ENCODE data around the gene CDKN2AIP.

Gene CDKN2AIP

GRCh38 chr4:183403961-183404360, 40.5 kb upstream of the CDKN2AIP start:
- Histone ChIP-seq H3K9ac (ENCODE audit: low read length) (no peak overlapping the region), H3K4me3 (ENCODE audit: low read length) (no peak overlapping the region), H3K27me3 (ENCODE audit: control insufficient read depth, insufficient read depth, low read length) (no peaks in the 10 kb centered on the region), H3K9me3 (ENCODE audit: control insufficient read depth, low read length) (no peaks in the 10 kb centered on the region), H3K36me3 (ENCODE audit: control insufficient read depth, insufficient read depth, low read length) (no peaks in the 10 kb centered on the region), H3K4me1 (ENCODE audit: control insufficient read depth, insufficient read depth, low read length) (peaks cover 10% of the 10 kb centered on the region)

- H3K9me3 ChIP-seq (ENCODE audit: control insufficient read depth, low read length): no peaks in the 10 kb centered on the region
- no peaks in the 10 kb centered on the region for H3K36me3 ChIP-seq (ENCODE audit: control insufficient read depth, insufficient read depth, low read length)
- no peak overlapping the region for H3K4me3 ChIP-seq (ENCODE audit: low read length)
- H3K4me1 ChIP-seq (ENCODE audit: control insufficient read depth, insufficient read depth, low read length): peaks cover 24% of the 10 kb centered on the region
- H3K9ac ChIP-seq (ENCODE audit: low read length): no peak overlapping the region
- H3K27me3 ChIP-seq (ENCODE audit: control insufficient read depth, insufficient read depth, low read length): no peaks in the 10 kb centered on the region
Measured at GRCh38 chr4:183405303-183405702, 39.1 kb upstream of the CDKN2AIP start.

- Histone ChIP-seq H3K4me1 (ENCODE audit: control insufficient read depth, insufficient read depth, low read length) (peaks cover 30% of the 10 kb centered on the region), H3K9ac (ENCODE audit: low read length) (peak overlapping the region; percentile 81), H3K36me3 (ENCODE audit: control insufficient read depth, insufficient read depth, low read length) (no peaks in the 10 kb centered on the region), H3K9me3 (ENCODE audit: control insufficient read depth, low read length) (no peaks in the 10 kb centered on the region), H3K4me3 (ENCODE audit: low read length) (peak overlapping the region; percentile 79), H3K27me3 (ENCODE audit: control insufficient read depth, insufficient read depth, low read length) (no peaks in the 10 kb centered on the region)
Measured at GRCh38 chr4:183407128-183407585, 37.3 kb upstream of the CDKN2AIP start.

DNA sequence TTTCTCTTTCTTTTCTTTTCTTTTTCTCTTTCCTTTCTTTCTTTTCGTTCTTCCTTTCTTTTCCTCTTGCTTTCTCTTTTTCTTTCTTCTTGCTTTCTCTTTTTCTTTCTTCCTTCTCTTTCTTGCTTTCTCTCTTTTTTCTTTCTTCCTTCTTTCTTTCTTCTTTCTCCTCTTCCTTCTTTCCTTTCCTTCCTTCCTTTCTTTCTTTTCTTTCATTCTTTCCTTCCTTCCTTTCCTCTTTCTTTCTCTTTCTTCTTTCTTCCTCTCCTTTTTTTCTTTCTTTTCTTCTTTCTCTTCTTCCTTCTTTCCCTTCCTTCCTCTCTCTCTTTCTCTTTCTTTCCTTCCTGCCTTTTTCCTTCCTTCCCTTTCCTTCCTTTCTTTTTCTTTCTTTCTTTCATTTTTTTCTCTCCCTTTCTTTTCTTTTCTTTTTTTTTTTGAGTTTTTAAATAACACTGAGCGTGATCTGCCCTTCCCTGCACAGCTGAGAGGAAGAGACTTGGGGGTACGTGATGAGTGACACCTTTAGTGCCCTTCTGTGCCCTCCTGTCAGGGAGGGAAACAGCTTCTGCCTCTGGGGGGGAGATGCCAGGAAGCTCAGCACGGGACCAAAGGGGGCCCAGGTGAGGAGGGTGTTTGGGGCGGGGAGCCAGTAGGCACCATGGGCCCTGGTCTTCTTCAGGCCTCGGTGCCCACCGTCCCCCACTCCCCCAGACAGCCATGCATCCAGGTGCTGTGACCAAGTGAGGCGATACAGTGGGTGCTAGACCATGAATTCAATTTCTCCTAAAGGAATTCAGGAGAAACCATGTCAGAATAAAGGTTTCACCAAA, 36.6 kb upstream of the CDKN2AIP start:
- peak overlapping the region; percentile 81 for H3K9ac ChIP-seq (ENCODE audit: low read length)
- peak overlapping the region; percentile 79 for H3K4me3 ChIP-seq (ENCODE audit: low read length)
- no peaks in the 10 kb centered on the region for H3K36me3 ChIP-seq (ENCODE audit: control insufficient read depth, insufficient read depth, low read length)
- no peaks in the 10 kb centered on the region for H3K27me3 ChIP-seq (ENCODE audit: control insufficient read depth, insufficient read depth, low read length)
- H3K4me1 ChIP-seq (ENCODE audit: control insufficient read depth, insufficient read depth, low read length): peaks cover 30% of the 10 kb centered on the region
- H3K9me3 ChIP-seq (ENCODE audit: control insufficient read depth, low read length): no peaks in the 10 kb centered on the region

GRCh38 chr4:183408796-183409195, 35.6 kb upstream of the CDKN2AIP start:
- Histone ChIP-seq H3K36me3 (ENCODE audit: control insufficient read depth, insufficient read depth, low read length) (no peaks in the 10 kb centered on the region), H3K9me3 (ENCODE audit: control insufficient read depth, low read length) (no peaks in the 10 kb centered on the region), H3K4me1 (ENCODE audit: control insufficient read depth, insufficient read depth, low read length) (peaks cover 30% of the 10 kb centered on the region), H3K27me3 (ENCODE audit: control insufficient read depth, insufficient read depth, low read length) (no peaks in the 10 kb centered on the region), H3K4me3 (ENCODE audit: low read length) (peak overlapping the region; percentile 14), H3K9ac (ENCODE audit: low read length) (peak overlapping the region; percentile 81)

GRCh38 chr4:183409483-183409882, 35.0 kb upstream of the CDKN2AIP start:
- Histone ChIP-seq H3K27me3 (ENCODE audit: control insufficient read depth, insufficient read depth, low read length) (no peaks in the 10 kb centered on the region), H3K9ac (ENCODE audit: low read length) (peak overlapping the region; percentile 52), H3K4me1 (ENCODE audit: control insufficient read depth, insufficient read depth, low read length) (peaks cover 30% of the 10 kb centered on the region), H3K9me3 (ENCODE audit: control insufficient read depth, low read length) (no peaks in the 10 kb centered on the region), H3K4me3 (ENCODE audit: low read length) (peak overlapping the region; percentile 14), H3K36me3 (ENCODE audit: control insufficient read depth, insufficient read depth, low read length) (no peaks in the 10 kb centered on the region)

GRCh38 chr4:183409934-183410333, 34.5 kb upstream of the CDKN2AIP start:
- Histone ChIP-seq H3K27me3 (ENCODE audit: control insufficient read depth, insufficient read depth, low read length) (no peaks in the 10 kb centered on the region), H3K4me3 (ENCODE audit: low read length) (no peak overlapping the region), H3K9me3 (ENCODE audit: control insufficient read depth, low read length) (no peaks in the 10 kb centered on the region), H3K36me3 (ENCODE audit: control insufficient read depth, insufficient read depth, low read length) (no peaks in the 10 kb centered on the region), H3K9ac (ENCODE audit: low read length) (peak overlapping the region; percentile 52), H3K4me1 (ENCODE audit: control insufficient read depth, insufficient read depth, low read length) (peaks cover 30% of the 10 kb centered on the region)

DNA sequence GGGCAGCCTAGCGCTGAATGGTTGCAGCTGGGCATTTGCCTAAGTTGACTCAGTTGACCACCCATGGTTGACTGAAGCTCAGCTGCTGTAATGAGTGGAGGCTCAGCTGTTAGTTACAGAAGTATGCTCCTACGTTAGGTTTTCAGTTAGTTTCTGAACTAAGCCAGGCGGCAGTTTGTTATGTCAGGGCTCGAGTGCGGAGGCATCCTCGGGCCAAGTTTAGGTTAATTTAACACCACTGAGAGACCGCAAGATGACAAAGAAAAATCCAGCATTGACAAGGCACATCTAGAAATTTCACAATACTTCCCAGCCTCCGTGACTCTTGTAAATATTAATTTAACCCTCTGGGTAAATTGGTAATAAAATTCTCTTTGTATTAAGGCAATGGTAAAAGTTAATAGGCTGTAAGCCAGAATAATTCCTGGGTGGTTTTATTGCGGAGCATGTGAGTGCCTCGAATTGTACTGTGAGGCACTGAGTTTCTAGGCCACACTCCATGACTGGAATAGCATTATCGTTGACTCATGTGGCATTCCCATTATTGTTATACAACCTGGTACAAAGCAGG, 33.1 kb upstream of the CDKN2AIP start:
- H3K9ac ChIP-seq (ENCODE audit: low read length): no peak overlapping the region
- peaks cover 30% of the 10 kb centered on the region for H3K4me1 ChIP-seq (ENCODE audit: control insufficient read depth, insufficient read depth, low read length)
- no peaks in the 10 kb centered on the region for H3K27me3 ChIP-seq (ENCODE audit: control insufficient read depth, insufficient read depth, low read length)
- H3K4me3 ChIP-seq (ENCODE audit: low read length): no peak overlapping the region
- H3K9me3 ChIP-seq (ENCODE audit: control insufficient read depth, low read length): no peaks in the 10 kb centered on the region
- H3K36me3 ChIP-seq (ENCODE audit: control insufficient read depth, insufficient read depth, low read length): no peaks in the 10 kb centered on the region

DNA sequence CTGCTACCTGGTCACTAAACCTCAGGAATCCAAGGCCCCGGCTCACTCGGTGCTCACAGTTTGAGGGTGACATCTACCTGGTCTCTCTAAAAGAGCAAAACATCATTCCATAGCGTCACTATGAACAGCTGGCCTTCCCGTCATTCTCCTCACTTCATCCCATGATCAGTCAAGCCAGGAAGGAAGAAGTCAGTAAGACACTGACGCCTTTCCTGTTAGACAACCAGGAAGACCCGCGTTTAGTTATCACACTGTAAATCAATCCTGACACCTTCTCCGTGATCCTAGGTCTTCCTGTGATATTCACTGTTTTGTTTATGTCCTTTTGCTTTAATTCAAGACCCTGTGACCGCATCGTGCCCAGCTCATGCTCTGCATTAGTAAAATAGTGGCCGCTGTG, 31.6 kb upstream of the CDKN2AIP start:
- Histone ChIP-seq H3K4me1 (ENCODE audit: control insufficient read depth, insufficient read depth, low read length) (peaks cover 30% of the 10 kb centered on the region), H3K4me3 (ENCODE audit: low read length) (no peak overlapping the region), H3K27me3 (ENCODE audit: control insufficient read depth, insufficient read depth, low read length) (no peaks in the 10 kb centered on the region), H3K36me3 (ENCODE audit: control insufficient read depth, insufficient read depth, low read length) (no peaks in the 10 kb centered on the region), H3K9ac (ENCODE audit: low read length) (no peak overlapping the region), H3K9me3 (ENCODE audit: control insufficient read depth, low read length) (no peaks in the 10 kb centered on the region)

DNA sequence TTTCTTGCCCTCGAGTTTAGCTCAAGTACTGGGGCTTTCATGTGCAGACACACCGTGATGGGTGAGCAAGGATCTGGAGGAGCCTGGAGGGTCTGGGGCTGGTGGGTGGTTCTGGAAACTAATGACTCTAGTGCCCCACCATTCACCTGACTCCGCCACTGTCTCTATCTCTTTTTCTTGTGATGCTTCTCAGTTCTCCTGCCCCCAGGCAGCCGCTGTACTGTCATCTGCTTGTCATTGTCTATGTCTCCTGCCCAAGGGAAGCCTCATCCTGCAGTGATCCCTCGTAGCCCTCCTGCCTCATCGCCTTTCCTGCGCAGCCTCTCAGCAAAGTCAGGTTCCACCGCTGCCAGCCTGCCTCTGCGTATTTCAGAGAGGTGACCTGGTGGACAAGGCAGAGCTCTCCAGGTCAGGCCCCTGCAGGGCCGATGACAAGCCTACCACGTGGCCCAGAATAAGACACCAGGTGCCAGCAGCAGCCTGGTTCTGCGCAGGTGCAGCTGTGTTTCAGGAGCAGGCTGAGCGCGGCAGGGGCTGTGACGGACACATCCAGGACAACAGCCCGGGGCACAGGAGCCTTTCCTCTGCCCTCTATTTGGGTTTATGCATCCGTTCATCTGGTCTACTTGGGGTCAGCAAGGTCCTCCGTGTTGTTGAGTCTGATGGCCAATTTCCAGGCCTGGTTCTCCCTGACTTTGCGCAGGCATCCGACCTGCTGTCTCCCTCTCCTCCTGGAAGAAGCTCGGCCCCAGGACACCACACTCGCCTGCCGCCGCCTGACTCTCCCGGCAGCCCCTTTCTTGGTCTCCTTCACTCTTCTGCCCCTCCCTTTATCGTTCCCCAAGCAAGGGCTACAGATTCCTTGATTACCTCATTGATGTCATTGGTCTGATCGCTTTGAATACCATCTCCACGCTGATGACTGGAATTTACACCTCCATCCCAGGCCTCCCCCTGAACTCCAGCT, 30.9 kb upstream of the CDKN2AIP start:
- H3K9ac ChIP-seq (ENCODE audit: low read length): no peak overlapping the region
- H3K27me3 ChIP-seq (ENCODE audit: control insufficient read depth, insufficient read depth, low read length): no peaks in the 10 kb centered on the region
- peaks cover 24% of the 10 kb centered on the region for H3K4me1 ChIP-seq (ENCODE audit: control insufficient read depth, insufficient read depth, low read length)
- H3K9me3 ChIP-seq (ENCODE audit: control insufficient read depth, low read length): no peaks in the 10 kb centered on the region
- no peaks in the 10 kb centered on the region for H3K36me3 ChIP-seq (ENCODE audit: control insufficient read depth, insufficient read depth, low read length)
- H3K4me3 ChIP-seq (ENCODE audit: low read length): no peak overlapping the region

DNA sequence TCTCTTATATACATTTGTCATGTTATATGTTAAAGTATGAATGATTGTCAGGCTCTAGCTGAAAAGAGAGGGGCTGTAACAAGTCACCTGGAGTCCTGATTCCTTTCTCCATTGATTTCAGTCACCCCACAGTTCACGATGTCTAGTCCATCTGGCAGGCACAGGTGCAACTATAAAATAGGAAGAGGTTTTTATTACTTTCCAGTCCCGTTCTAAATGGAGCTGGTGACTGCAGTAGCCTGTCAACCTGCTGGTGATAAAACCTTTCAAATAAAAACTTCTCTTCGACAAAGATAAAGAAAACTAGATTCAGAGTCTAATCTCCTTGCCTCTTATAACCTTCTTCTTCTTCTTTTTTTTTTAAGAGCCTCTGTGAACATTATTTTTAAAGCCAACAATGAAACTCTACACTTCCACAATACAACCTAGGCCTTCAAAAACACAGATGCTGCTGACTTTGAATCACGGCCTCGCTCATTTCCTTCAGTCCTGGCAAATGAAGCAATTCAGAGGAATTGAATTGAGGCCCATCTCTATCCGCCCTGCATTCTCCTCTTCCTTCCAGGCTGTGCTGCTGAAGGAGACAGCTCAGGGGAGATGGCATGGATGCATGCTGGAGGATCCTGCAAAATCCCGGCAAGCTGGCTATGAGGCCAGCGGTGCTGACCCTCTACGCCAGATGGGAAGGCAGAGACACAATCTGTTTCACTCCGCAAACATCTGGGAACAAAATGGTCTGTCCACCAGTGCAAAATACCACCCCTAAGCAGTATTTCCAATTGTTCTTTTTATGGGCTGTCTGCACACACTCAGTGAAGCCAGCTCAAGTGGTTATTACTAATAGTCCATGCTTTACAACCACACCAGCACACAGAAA, 27.3 kb upstream of the CDKN2AIP start:
- Histone ChIP-seq H3K4me3 (ENCODE audit: low read length) (no peak overlapping the region), H3K9me3 (ENCODE audit: control insufficient read depth, low read length) (no peaks in the 10 kb centered on the region), H3K9ac (ENCODE audit: low read length) (no peak overlapping the region), H3K36me3 (ENCODE audit: control insufficient read depth, insufficient read depth, low read length) (no peaks in the 10 kb centered on the region), H3K27me3 (ENCODE audit: control insufficient read depth, insufficient read depth, low read length) (no peaks in the 10 kb centered on the region), H3K4me1 (ENCODE audit: control insufficient read depth, insufficient read depth, low read length) (no peaks in the 10 kb centered on the region)

All from mucosa of stomach (tissue), 1 donor.